ENCODE measurements around the gene BSN. TPM values are rescaled to one million over a fixed set of nuclear protein-coding genes. Genes with fewer than 3 reads are reported as not detected.

Gene BSN
- total RNA-seq, 4 donors from 2014 or later = 0.11 to 0.19 (median 0.16) TPM

GRCh38 chr3:49601358-49602048, 47.2 kb downstream of the BSN start:
- Histone ChIP-seq H3K27me3 (no peaks in the 10 kb centered on the region), H3K9me3 (no peaks in the 10 kb centered on the region), H3K4me1 (peaks cover 0 to 3% (median 0%) of the 10 kb centered on the region in 3 donors), H3K27ac (no peak overlapping the region), H3K36me3 (no peaks in the 10 kb centered on the region), H3K4me3 (no peak overlapping the region)
- TF ChIP-seq CTCF (IDR thresholded peaks at IDR 0.05) (no peak), POLR2A (IDR thresholded peaks at IDR 0.05) (no peak)
- DNase-seq = no peak
- intact Hi-C loops (cut with DNase I) = no loop called here
- 72 to 83% methylated on average over 5 of the region's 5 CpGs for WGBS, 2 donors

GRCh38 chr3:49602049-49602554, 47.8 kb downstream of the BSN start:
- no peaks in the 10 kb centered on the region for H3K36me3 ChIP-seq
- no peak for DNase-seq
- no peak for TF ChIP-seq POLR2A (IDR thresholded peaks at IDR 0.05)
- no peak for TF ChIP-seq CTCF (IDR thresholded peaks at IDR 0.05)
- intact Hi-C loops (cut with DNase I) = no loop called here
- H3K4me3 ChIP-seq = no peak overlapping the region
- peaks cover 0 to 9% (median 4%) of the 10 kb centered on the region in 3 donors for H3K4me1 ChIP-seq
- no peaks in the 10 kb centered on the region for H3K27me3 ChIP-seq
- H3K9me3 ChIP-seq = no peaks in the 10 kb centered on the region
- 89 to 92% methylated on average over 1 to 2 of the region's 2 CpGs for whole genome bisulfite sequencing, 2 donors
- H3K27ac ChIP-seq = no peak overlapping the region

- TF ChIP-seq POLR2A (IDR thresholded peaks at IDR 0.05) = no peak
- TF ChIP-seq CTCF (IDR thresholded peaks at IDR 0.05) = no peak
- H3K4me1 ChIP-seq = peaks cover 0 to 17% (median 9%) of the 10 kb centered on the region in 3 donors
- H3K27ac ChIP-seq = no peak overlapping the region
- no peaks in the 10 kb centered on the region for H3K9me3 ChIP-seq
- H3K27me3 ChIP-seq = no peaks in the 10 kb centered on the region
- DNase-seq = no peak
- no peaks in the 10 kb centered on the region for H3K36me3 ChIP-seq
- intact Hi-C loops (cut with DNase I) = no loop called here
- H3K4me3 ChIP-seq = no peak overlapping the region
- 68 to 100% methylated on average over 1 to 3 of the region's 5 CpGs for WGBS, 2 donors
Observed at GRCh38 chr3:49602877-49603411, 48.7 kb downstream of the BSN start.

- TF ChIP-seq CTCF (IDR thresholded peaks at IDR 0.05) (no peak), POLR2A (IDR thresholded peaks at IDR 0.05) (no peak)
- no peaks in the 10 kb centered on the region for H3K27me3 ChIP-seq
- DNase-seq = no peak
- no peaks in the 10 kb centered on the region for H3K36me3 ChIP-seq
- H3K27ac ChIP-seq = no peak overlapping the region
- H3K9me3 ChIP-seq = no peaks in the 10 kb centered on the region
- 60 to 78% methylated on average over 2 of the region's 2 CpGs for WGBS, 2 donors
- intact Hi-C loops (cut with DNase I) = no loop called here
- no peak overlapping the region for H3K4me3 ChIP-seq
- H3K4me1 ChIP-seq = peaks cover 0 to 19% (median 9%) of the 10 kb centered on the region in 3 donors
Observed at GRCh38 chr3:49606427-49606826, 52.1 kb downstream of the BSN start.

GRCh38 chr3:49607105-49607591, 52.9 kb downstream of the BSN start:
- peak overlapping the region in 1 of 4 donors; percentile 57 for H3K27ac ChIP-seq
- no peaks in the 10 kb centered on the region for H3K36me3 ChIP-seq
- peaks cover 0 to 19% (median 9%) of the 10 kb centered on the region in 3 donors for H3K4me1 ChIP-seq
- TF ChIP-seq CTCF (IDR thresholded peaks at IDR 0.05) (no peak), POLR2A (IDR thresholded peaks at IDR 0.05) (no peak)
- no peaks in the 10 kb centered on the region for H3K27me3 ChIP-seq
- 15 to 38% methylated on average over 3 of the region's 3 CpGs for WGBS, 2 donors
- no peak overlapping the region for H3K4me3 ChIP-seq
- intact Hi-C loops (cut with DNase I) = no loop called here
- no peak for DNase-seq
- H3K9me3 ChIP-seq = no peaks in the 10 kb centered on the region
